Measurements from ENCODE around the gene ACTN4.

Gene ACTN4

DNA sequence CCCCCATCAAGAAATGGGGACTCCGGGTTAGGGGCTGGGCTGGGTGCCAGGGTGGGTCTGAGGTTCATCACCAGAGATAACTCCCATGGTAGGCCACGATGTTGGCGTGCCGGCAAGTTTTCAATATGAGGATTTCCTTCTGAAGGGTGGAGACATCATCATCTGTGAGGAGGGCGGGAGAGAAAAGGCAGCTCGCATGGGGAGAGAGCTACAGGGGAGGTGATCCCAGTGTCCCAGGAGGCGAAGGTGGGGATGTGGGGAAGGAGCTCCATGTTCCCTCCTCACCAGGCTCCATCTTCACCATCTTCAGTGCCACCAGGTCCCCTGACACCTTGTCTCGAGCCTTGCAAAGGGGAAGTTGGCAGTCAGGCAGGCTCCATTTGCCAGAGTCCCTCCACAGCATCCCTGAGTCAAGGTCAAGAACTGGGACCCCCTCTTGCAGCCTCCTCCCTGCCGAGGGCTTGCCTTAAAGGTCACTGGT, 30.1 kb upstream of the ACTN4 start:
- no peak overlapping the region for H3K4me3 ChIP-seq (ENCODE audit: low read depth, low read length)
- TF ChIP-seq, protein P1, sequence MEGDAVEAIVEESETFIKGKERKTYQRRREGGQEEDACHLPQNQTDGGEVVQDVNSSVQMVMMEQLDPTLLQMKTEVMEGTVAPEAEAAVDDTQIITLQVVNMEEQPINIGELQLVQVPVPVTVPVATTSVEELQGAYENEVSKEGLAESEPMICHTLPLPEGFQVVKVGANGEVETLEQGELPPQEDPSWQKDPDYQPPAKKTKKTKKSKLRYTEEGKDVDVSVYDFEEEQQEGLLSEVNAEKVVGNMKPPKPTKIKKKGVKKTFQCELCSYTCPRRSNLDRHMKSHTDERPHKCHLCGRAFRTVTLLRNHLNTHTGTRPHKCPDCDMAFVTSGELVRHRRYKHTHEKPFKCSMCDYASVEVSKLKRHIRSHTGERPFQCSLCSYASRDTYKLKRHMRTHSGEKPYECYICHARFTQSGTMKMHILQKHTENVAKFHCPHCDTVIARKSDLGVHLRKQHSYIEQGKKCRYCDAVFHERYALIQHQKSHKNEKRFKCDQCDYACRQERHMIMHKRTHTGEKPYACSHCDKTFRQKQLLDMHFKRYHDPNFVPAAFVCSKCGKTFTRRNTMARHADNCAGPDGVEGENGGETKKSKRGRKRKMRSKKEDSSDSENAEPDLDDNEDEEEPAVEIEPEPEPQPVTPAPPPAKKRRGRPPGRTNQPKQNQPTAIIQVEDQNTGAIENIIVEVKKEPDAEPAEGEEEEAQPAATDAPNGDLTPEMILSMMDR (IDR thresholded peaks at IDR 0.05; ENCODE audit: low read depth, low read length) = no peak
- DNase-seq (ENCODE audit: low read depth, low spot score) = no peak
- in situ Hi-C loops (cut with HindIII; ENCODE audit: low sequenced_read_pairs) = no loop called here

DNA sequence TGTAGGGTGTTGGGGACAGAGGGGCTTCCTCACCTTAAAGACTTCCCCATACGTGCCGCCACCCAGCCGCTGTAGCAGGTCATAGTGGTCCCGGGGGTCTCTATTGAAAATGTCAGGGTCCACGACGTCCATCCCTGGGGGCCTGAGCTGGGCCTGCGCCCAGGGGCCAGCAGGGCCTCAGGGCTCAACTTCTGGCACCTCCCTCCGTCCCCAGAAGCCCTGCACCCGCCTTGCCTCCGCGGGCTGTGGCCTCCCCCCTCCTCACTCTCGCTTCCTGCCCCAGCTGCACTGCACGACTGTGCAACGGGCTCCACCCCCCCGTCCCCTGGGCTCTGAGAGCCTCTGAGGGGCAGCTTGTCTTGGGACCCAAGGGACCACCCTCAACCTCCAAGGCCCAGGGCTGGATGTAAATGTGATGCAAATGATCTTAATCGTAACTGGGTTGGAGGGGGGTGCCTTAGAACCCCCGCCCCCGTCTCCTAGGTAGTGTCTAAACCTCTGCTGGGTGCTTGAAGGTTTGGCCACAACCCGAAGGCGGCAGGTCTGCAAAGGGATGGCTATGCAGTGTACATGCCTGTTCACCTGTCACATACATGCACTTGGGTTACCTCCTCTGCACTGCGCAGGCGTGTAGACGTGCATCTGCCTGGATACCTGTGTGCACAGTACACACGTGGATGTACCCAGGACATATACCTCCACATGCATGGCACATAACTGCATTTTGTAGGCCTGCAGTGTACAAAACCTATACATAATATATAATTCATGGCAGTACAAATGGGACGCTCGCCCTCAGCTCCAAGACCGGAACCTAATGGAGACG, 29.5 kb upstream of the ACTN4 start, which contains the start of gene MAP4K1:
Gene MAP4K1, minus strand, starts transcription at position 190 of the 826 bp plus-strand sequence. Its CDS starts 58 bp downstream, at position 132.
- H3K4me3 ChIP-seq (ENCODE audit: low read depth, low read length) = peak within 1 kb of the TSS; percentile 82
- DNase-seq (ENCODE audit: low read depth, low spot score) = no peak
- in situ Hi-C loops (cut with HindIII; ENCODE audit: low sequenced_read_pairs) = no loop called here
- TF ChIP-seq, protein P1 (IDR thresholded peaks at IDR 0.05; ENCODE audit: low read depth, low read length) = no peak

DNA sequence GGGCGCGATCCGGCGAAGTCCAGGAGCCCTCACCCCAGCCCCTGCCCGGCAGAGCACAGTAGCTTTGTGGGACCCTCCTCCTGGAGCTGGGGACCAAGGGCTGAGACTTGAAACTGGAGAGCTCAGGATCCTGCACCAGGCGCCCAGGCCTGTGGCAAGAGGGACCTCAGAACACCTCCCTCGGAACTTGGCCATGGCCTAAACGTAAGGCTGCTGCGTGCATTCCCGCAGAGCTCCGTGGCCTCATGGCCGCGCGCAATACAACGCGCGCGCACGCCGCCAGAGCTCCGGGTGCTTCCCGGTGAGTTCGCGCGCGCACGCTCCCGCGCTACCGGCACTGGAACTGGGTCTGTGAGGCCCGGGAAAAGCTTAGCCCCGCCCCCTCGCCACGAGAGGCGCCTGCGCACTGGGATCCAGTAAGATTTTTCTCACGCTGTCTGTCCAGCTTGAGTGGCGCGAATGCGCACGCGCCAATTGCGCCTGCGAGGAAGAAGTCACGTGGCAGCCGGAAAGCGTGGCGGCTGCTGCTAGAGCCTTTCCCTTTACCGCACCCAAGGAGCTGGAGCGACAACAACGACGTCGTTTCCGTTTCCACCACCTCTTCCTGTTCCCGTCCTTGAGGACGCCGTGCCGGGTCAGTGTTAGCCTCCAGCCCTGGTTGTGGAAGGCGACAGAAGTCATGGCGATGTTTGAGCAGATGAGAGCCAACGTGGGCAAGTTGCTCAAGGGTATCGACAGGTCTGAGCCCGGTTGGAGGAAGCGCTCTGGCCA, 28.7 kb upstream of the ACTN4 start, which contains the start of gene EIF3K:
Gene EIF3K, plus strand, starts transcription at position 599 of the 771 bp plus-strand sequence. Its CDS starts 81 bp downstream, at position 680.
- peak within 1 kb of the TSS; percentile 82 for H3K4me3 ChIP-seq (ENCODE audit: low read depth, low read length)
- peak; percentile 99 for DNase-seq (ENCODE audit: low read depth, low spot score)
- in situ Hi-C loops (cut with HindIII; ENCODE audit: low sequenced_read_pairs) = no loop called here
- TF ChIP-seq, protein P1 (IDR thresholded peaks at IDR 0.05; ENCODE audit: low read depth, low read length) = no peak

DNA sequence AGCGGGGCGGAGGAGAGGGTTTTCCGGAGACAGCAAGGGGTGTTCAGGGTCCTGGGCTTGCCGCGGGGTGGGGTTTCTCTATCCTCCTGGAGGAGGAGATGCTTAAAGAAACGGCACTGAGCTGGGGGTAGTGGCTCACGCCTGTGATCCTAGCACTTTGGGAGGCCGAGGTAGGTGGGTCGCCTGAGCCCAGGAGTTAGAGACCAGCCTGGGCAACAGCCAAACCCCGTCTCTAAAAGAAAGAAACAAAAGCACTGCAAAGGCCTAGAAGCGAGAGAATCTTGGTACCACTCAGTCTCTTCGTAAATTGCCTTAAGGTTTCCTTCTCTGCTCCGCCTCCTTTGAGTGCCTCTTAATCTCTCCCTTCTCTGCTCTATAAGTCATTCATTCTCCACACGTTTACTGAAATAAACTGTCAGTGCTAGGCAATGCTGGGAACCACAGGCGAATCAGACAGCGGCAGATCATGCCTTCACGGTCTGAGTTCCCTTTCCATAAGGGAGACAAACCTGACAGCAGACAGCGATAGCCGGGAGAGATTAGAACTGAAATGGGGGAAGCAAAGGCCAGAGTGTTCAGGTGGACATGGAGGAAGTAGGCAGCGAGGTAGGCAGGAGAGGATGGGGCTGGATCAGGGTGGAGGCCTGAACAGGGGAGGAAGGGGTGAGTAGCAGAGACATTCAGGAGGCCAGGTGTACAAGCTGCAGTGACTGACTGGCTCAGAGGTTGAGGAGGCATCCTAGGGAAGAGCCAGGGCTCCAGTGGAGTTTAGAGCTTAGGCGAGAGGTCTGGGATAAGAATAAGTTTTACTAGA, 27.9 kb upstream of the ACTN4 start:
- in situ Hi-C loops (cut with HindIII; ENCODE audit: low sequenced_read_pairs) = no loop called here
- DNase-seq (ENCODE audit: low read depth, low spot score) = no peak
- H3K4me3 ChIP-seq (ENCODE audit: low read depth, low read length) = peak overlapping the region; percentile 82
- TF ChIP-seq, protein P1 (IDR thresholded peaks at IDR 0.05; ENCODE audit: low read depth, low read length) = no peak

DNA sequence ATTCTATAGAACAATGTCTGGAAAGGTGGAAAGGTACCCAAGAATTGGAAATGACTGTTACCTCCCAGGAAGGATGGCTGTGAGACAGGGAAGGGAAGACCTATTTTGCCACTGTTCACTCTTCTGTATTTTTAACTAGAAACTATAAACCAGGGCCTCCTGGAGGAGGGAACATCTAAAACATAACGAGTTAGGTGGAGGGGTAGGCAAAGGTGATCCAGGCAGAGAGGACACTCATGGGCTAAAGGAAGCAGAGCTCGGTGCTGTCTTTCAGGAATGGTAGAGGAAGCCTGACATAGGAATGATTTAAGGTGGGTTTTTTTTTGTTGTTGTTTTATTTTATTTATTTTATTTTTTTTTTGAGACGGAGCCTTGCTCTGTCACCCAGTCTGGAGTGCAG, 22.6 kb upstream of the ACTN4 start:
- in situ Hi-C loops (cut with HindIII; ENCODE audit: low sequenced_read_pairs) = no loop called here
- TF ChIP-seq, protein P1 (IDR thresholded peaks at IDR 0.05; ENCODE audit: low read depth, low read length) = no peak
- DNase-seq (ENCODE audit: low read depth, low spot score) = no peak
- no peak overlapping the region for H3K4me3 ChIP-seq (ENCODE audit: low read depth, low read length)

DNA sequence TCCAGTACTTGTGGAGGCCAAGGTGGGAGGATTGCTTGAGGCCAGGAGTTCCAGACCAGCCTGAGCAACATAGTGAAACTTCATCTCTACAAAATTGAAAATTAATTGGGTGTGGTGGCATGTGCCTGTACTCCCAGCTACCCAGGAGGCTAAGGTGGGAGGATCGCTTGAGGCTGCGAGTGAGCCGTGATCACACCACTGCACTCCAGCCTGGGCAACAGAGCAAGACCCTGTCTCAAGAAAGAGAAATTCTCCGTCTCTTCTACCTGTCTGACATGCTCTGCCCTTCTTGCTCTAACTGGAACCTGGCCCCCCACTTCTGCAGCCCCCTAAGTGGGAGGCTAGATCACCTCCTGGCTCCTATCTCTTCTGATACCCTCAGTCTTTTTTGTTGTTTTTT, 21.0 kb upstream of the ACTN4 start:
- no peak for DNase-seq (ENCODE audit: low read depth, low spot score)
- no peak overlapping the region for H3K4me3 ChIP-seq (ENCODE audit: low read depth, low read length)
- TF ChIP-seq, protein P1 (IDR thresholded peaks at IDR 0.05; ENCODE audit: low read depth, low read length) = no peak
- in situ Hi-C loops (cut with HindIII; ENCODE audit: low sequenced_read_pairs) = no loop called here

Data from astrocyte of the spinal cord (primary cell).